HEK293 (cell line): ENCODE data around the gene NLGN2.
"Not testable (repeated sequence)": the region's sequence is repeated elsewhere in the genome, so short reads cannot be mapped to it uniquely, and the experiment has no call there.

Source experiments
- CTCF ChIA-PET: fragments of 350-600 bp; formaldehyde crosslinking; extraction: SDS; loops from one replicate; lab custom pipeline; 2021; ENCODE audit warnings: antibody characterized with exemption; lab: Yijun Ruan, JAX
- POLR2A ChIA-PET: fragments of 300-600 bp; formaldehyde crosslinking; extraction: SDS; loops from one replicate; lab custom pipeline; 2020; ENCODE audit warnings: antibody characterized with exemption, inconsistent platforms; lab: Yijun Ruan, JAX
- H3K27ac ChIP-seq: fragments of 200-500 bp; sonication (Bioruptor generic); 2 replicates; pipeline ENCODE4 v1.5.1; 2014; ENCODE audit warnings: low read depth, low read length, control low read depth, inconsistent platforms; ENCODE audit errors: extremely low read depth
- H3K36me3 ChIP-seq, 2 experiments: fragments of 200-500 bp in 1 of 2; sonication (Bioruptor generic) in 1 of 2; 1 replicate in 1 of 2; 2 replicates in 1 of 2; pipeline ENCODE4 v1.5.1; 2014 to 2017; ENCODE audit warnings: inconsistent platforms in 2 of 2, low read length in 2 of 2; ENCODE audit not compliant: control insufficient read depth in 2 of 2, insufficient read depth in 1 of 2
- H3K4me1 ChIP-seq: fragments of 200-500 bp; sonication (Bioruptor generic); 2 replicates; pipeline ENCODE4 v1.5.1; 2014; ENCODE audit warnings: mild to moderate bottlenecking, low read length, inconsistent platforms; ENCODE audit not compliant: control insufficient read depth, insufficient read depth
- H3K4me3 ChIP-seq: 2 replicates; pipeline ENCODE4 v1.5.1; 2011; ENCODE audit warnings: low read depth, mild to moderate bottlenecking, control low read depth, low read length, moderate library complexity
- H3K9me3 ChIP-seq: fragments of 200-500 bp; sonication (Bioruptor generic); 2 replicates; pipeline ENCODE4 v1.5.1; 2014; ENCODE audit warnings: low read depth, low read length, inconsistent platforms; ENCODE audit not compliant: control insufficient read depth, insufficient read depth
- GLIS2 ChIP-seq: fragments of 450-650 bp; formaldehyde crosslinking; IDR thresholded peaks from 2 replicates; pipeline ENCODE4 v1.5.1; 2016; ENCODE audit warnings: missing biosample characterization, missing genetic modification characterization
- MEIS1 ChIP-seq: sonication (generic); formaldehyde crosslinking; IDR thresholded peaks from 2 replicates; pipeline ENCODE4 v1.8.1; 2022; ENCODE audit warnings: missing genetic modification reagents, mild to moderate bottlenecking, borderline replicate concordance
- MYNN ChIP-seq: fragments of 450-650 bp; formaldehyde crosslinking; IDR thresholded peaks from 2 replicates; pipeline ENCODE4 v1.5.1; 2016; ENCODE audit warnings: missing biosample characterization, missing genetic modification characterization, borderline replicate concordance
- TRIM28 ChIP-seq: IDR thresholded peaks from 2 replicates; pipeline ENCODE4 v1.6.1; 2011; ENCODE audit warnings: low read length, control low read depth, borderline replicate concordance
- ZFHX2 ChIP-seq: fragments of 450-650 bp; formaldehyde crosslinking; conservative IDR thresholded peaks from 2 replicates; pipeline ENCODE4 v1.5.1; 2016; ENCODE audit warnings: missing biosample characterization, missing genetic modification characterization
- ZFP69B ChIP-seq: fragments of 450-650 bp; formaldehyde crosslinking; IDR thresholded peaks from 2 replicates; pipeline ENCODE4 v1.5.1; 2016; ENCODE audit warnings: missing biosample characterization, missing genetic modification characterization
- ZNF10 ChIP-seq: fragments of 450-650 bp; formaldehyde crosslinking; IDR thresholded peaks from 2 replicates; pipeline ENCODE4 v1.5.1; 2017; ENCODE audit warnings: missing biosample characterization, missing genetic modification characterization
- ZNF112 ChIP-seq: fragments of 450-650 bp; formaldehyde crosslinking; IDR thresholded peaks from 2 replicates; pipeline ENCODE4 v1.5.0; 2017; ENCODE audit warnings: missing biosample characterization, missing genetic modification characterization
- ZNF133 ChIP-seq: fragments of 450-650 bp; formaldehyde crosslinking; IDR thresholded peaks from 2 replicates; pipeline ENCODE4 v1.5.1; 2016; ENCODE audit warnings: missing biosample characterization, missing genetic modification characterization
- ZNF155 ChIP-seq: fragments of 450-650 bp; formaldehyde crosslinking; IDR thresholded peaks from 2 replicates; pipeline ENCODE4 v1.5.1; 2016; ENCODE audit warnings: missing biosample characterization, missing genetic modification characterization
- ZNF19 ChIP-seq: fragments of 450-650 bp; formaldehyde crosslinking; IDR thresholded peaks from 2 replicates; pipeline ENCODE4; 2016; ENCODE audit warnings: missing biosample characterization, missing genetic modification characterization, low read depth
- ZNF394 ChIP-seq: fragments of 450-650 bp; formaldehyde crosslinking; IDR thresholded peaks from 2 replicates; pipeline ENCODE4 v1.5.1; 2016; ENCODE audit warnings: missing biosample characterization, missing genetic modification characterization, mild to moderate bottlenecking, moderate library complexity, borderline replicate concordance
- ZNF510 ChIP-seq: fragments of 450-650 bp; formaldehyde crosslinking; IDR thresholded peaks from 2 replicates; pipeline ENCODE4 v1.5.1; 2018; ENCODE audit warnings: mild to moderate bottlenecking, missing genetic modification characterization, missing biosample characterization; ENCODE audit not compliant: insufficient replicate concordance
- ZNF560 ChIP-seq: fragments of 450-650 bp; formaldehyde crosslinking; IDR thresholded peaks from 2 replicates; pipeline ENCODE4 v1.5.1; 2017; ENCODE audit warnings: missing biosample characterization, missing genetic modification characterization, borderline replicate concordance
- ZNF585B ChIP-seq: fragments of 450-650 bp; formaldehyde crosslinking; IDR thresholded peaks from 2 replicates; pipeline ENCODE4 v1.5.1; 2016; ENCODE audit warnings: missing biosample characterization, missing genetic modification characterization
- ZNF596 ChIP-seq: fragments of 450-650 bp; IDR thresholded peaks from 2 replicates; pipeline ENCODE4 v1.5.0; 2018; ENCODE audit warnings: missing biosample characterization, mild to moderate bottlenecking, missing genetic modification characterization, moderate library complexity
- ZNF660 ChIP-seq: fragments of 450-650 bp; IDR thresholded peaks from 2 replicates; pipeline ENCODE4 v1.5.1; 2018; ENCODE audit warnings: missing biosample characterization, mild to moderate bottlenecking, missing genetic modification characterization
- ZNF707 ChIP-seq: fragments of 450-650 bp; formaldehyde crosslinking; IDR thresholded peaks from 2 replicates; pipeline ENCODE4 v1.5.1; 2016; ENCODE audit warnings: missing biosample characterization, missing genetic modification characterization
- ZSCAN18 ChIP-seq: fragments of 450-650 bp; formaldehyde crosslinking; IDR thresholded peaks from 2 replicates; pipeline ENCODE4 v1.5.1; 2016; ENCODE audit warnings: missing biosample characterization, missing genetic modification characterization
- ZSCAN23 ChIP-seq: fragments of 450-650 bp; formaldehyde crosslinking; IDR thresholded peaks from 2 replicates; pipeline ENCODE4 v1.5.1; 2016; ENCODE audit warnings: missing biosample characterization, missing genetic modification characterization

Gene NLGN2

GRCh38 chr17:7363311-7363710 lies 44.3 kb upstream of the NLGN2 start:
- Histone ChIP-seq H3K4me1 (no peaks in the 10 kb centered on the region), H3K36me3 (no peaks in the 10 kb centered on the region), H3K4me3 (no peak overlapping the region), H3K27ac (no peak overlapping the region), H3K9me3 (no peaks in the 10 kb centered on the region)
- TF ChIP-seq ZNF585B (no peak), ZNF596 (tag by site-specific recombination) (no peak), ZNF133 (tag by site-specific recombination) (no peak), ZFHX2 (tag by site-specific recombination) (peak; percentile 43; the same call in 1 of the 2 replicates), GLIS2 (no peak), ZNF19 (no peak), ZNF112 (no peak)
- POLR2A ChIA-PET: interaction anchor here (0.6 to 0.9 kb wide), 5 partner anchors 13 to 759 kb away, joined by 3 to 4 read pairs (median 3); no protein-coding TSS in a partner anchor
- CTCF ChIA-PET: interaction anchor here (1.2 kb wide), 1 partner anchor 197 kb away, joined by 6 read pairs; no protein-coding TSS in a partner anchor

GRCh38 chr17:7365963-7366362 lies 41.7 kb upstream of the NLGN2 start:
- H3K27ac ChIP-seq, H3K4me3 ChIP-seq, H3K36me3 ChIP-seq, H3K4me1 ChIP-seq, POLR2A ChIA-PET, H3K9me3 ChIP-seq: not testable (repeated sequence)
- CTCF ChIA-PET: interaction anchor here (0.6 to 2.6 kb wide), 2 partner anchors 10 to 104 kb away, joined by 7 to 13 read pairs; no protein-coding TSS in a partner anchor

- no peak overlapping the region for H3K4me3 ChIP-seq
- ChIA-PET POLR2A (interaction anchor here (0.6 kb wide), 1 partner anchor 18 kb away, joined by 3 read pairs; no protein-coding TSS in a partner anchor), CTCF (interaction anchor here (0.7 to 2.6 kb wide), 3 partner anchors 11 to 37 kb away, joined by 3 to 13 read pairs (median 4); partner anchors contain the start of gene TMEM256)
- no peaks in the 10 kb centered on the region for H3K9me3 ChIP-seq
- TF ChIP-seq ZNF510 (tag by site-specific recombination) (no peak), MEIS1 (CRISPR knock-in tag) (no peak), ZNF112 (no peak), ZSCAN23 (tag by site-specific recombination) (no peak), MYNN (tag by site-specific recombination) (no peak), ZNF560 (tag by site-specific recombination) (no peak), ZNF10 (no peak), ZNF394 (no peak), ZNF707 (tag by site-specific recombination) (no peak), ZNF155 (tag by site-specific recombination) (no peak), ZSCAN18 (tag by site-specific recombination) (no peak), TRIM28 (no peak), ZNF660 (no peak), ZFP69B (no peak)
- no peaks in the 10 kb centered on the region for H3K36me3 ChIP-seq
- no peaks in the 10 kb centered on the region for H3K4me1 ChIP-seq
- no peak overlapping the region for H3K27ac ChIP-seq
These were observed 40.6 kb upstream of the NLGN2 start for GRCh38 chr17:7367083-7367482.
